Measurements from ENCODE around the gene CD3E.

CD3E gene

DNA sequence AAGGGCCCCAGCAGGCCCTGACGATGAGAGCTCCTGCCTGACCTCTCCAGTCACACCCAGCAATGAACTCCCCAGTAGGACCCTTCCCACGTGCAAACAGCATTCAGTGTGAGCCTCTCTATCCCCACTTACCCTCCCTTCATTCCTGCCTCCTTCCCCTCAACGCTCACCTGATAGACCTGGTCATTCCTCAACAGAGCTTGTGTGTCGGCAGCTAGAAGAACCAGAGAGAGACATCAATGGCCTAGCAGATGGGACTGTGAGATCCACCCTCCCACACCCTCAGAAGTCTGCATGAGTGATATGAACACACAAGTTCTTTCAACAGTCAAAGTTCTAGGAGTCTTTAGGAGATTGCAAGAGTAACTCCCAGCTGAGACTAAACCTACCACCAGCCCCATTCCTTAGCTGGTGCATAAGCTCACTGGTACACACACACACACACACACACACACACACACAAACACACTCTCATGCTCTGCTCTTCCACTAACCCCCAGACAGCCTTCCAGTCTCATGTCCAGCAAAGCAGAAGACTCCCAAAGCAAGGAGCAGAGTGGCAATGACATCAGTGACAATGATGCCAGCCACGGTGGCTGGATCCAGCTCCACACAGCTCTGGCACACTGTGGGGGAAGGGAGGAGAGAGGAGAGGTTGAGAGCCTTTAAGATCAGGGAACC, 34.9 kb downstream of the CD3E start:
- TF ChIP-seq PAX5 (IDR thresholded peaks at IDR 0.05; ENCODE audit: insufficient read depth, low read length, severe bottlenecking) (no peak), TAF1 (IDR thresholded peaks at IDR 0.05; ENCODE audit: low read depth, low read length) (no peak), POLR2A (IDR thresholded peaks at IDR 0.05; ENCODE audit: low read depth, low read length) (no peak), POU2F2 (IDR thresholded peaks at IDR 0.05; ENCODE audit: low read depth, low read length) (no peak), SPI1 (IDR thresholded peaks at IDR 0.05; ENCODE audit: low read depth, low read length) (no peak)
- DNase-seq (ENCODE audit: insufficient read length, low spot score), result no peak
- FAIRE-seq, result no peak

DNA sequence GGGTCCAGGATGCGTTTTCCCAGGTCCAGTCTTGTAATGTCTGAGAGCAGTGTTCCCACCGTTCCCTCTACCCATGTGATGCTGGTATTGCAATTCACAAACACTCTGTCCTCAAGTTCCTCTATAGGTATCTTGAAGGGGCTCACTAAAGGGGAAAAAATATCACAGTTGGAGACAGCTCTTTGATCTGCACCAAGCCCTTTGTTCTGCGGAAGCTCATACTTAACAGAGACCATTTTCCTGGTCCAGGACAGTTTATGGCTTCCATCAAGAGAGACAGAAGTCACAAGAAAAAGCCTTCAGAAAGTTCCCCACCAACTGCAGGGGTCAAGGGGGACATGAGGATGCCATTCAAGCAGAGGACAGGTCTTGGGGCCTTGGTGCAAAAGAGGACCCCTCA, 35.9 kb downstream of the CD3E start:
- FAIRE-seq, result no peak

DNA sequence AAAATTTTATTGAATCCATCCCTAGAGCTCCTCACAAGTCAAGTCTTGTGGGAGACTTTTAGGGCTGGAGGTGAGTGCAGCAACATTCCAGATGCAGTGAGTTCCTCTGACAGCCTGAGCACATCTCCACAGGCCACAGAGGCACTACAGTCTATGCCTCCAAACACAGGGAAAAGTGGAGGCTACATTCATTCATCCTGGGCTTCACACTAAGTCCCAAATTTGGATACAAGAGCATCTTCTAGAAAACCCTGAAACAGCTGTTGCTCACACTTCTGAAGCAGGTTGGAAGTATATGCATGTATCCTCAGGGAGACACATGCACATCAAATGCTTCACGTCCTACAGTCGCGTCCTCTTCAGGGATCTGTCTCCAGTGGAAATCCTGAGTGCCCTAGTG, 36.7 kb downstream of the CD3E start:
- no peak for FAIRE-seq
- no peak for DNase-seq (ENCODE audit: insufficient read length, low spot score)
- no peak for TF ChIP-seq POU2F2 (IDR thresholded peaks at IDR 0.05; ENCODE audit: low read depth, low read length)
- TF ChIP-seq PAX5 (IDR thresholded peaks at IDR 0.05; ENCODE audit: insufficient read depth, low read length, severe bottlenecking), result no peak
- TF ChIP-seq TAF1 (IDR thresholded peaks at IDR 0.05; ENCODE audit: low read depth, low read length), result no peak
- TF ChIP-seq POLR2AphosphoS5 (IDR thresholded peaks at IDR 0.05; ENCODE audit: low read depth, low read length), result no peak
- TF ChIP-seq SPI1 (IDR thresholded peaks at IDR 0.05; ENCODE audit: low read depth, low read length), result no peak
- TF ChIP-seq POLR2A (IDR thresholded peaks at IDR 0.05; ENCODE audit: low read depth, low read length), result no peak

More for the DNA sequence above, 35.9 kb downstream of the CD3E start:
- no peak for DNase-seq (ENCODE audit: insufficient read length, low spot score)
- TF ChIP-seq SPI1 (IDR thresholded peaks at IDR 0.05; ENCODE audit: low read depth, low read length), result no peak
- no peak for TF ChIP-seq TAF1 (IDR thresholded peaks at IDR 0.05; ENCODE audit: low read depth, low read length)
- TF ChIP-seq POLR2A (IDR thresholded peaks at IDR 0.05; ENCODE audit: low read depth, low read length), result no peak
- no peak for TF ChIP-seq POLR2AphosphoS5 (IDR thresholded peaks at IDR 0.05; ENCODE audit: low read depth, low read length)
- no peak for TF ChIP-seq POU2F2 (IDR thresholded peaks at IDR 0.05; ENCODE audit: low read depth, low read length)
- no peak for TF ChIP-seq PAX5 (IDR thresholded peaks at IDR 0.05; ENCODE audit: insufficient read depth, low read length, severe bottlenecking)

DNA sequence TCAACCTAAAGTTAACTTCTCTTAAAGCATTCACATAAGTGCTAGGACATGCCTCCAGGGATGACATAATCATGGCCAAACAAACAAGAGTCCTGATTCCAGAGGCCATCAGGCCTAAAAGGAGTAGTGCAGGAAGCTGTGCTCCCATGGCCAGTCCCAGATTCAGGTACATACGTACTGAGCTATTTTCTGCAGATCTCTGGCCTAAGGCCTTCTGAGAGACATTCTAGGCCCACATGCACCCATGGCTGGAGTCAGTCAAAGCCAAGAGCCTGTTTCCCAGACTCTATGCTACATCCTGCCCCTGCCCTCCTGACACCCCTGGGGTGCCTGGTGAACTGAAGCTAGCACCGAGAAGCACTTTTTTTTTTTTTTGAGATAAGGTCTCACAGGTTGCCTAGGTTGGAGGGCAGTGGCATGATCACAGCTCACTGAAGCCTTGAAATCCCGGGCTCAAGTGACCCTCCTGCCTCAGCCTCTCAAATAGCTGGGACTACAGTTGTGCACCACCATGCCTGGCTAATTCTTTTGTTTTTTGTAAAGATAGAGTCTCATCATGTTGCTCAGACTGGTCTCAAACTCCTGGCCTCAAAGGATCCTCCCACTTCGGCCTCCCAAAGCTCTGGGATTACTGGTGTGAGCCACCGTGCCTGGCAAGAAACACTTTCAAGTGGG, 37.4 kb downstream of the CD3E start:
- DNase-seq (ENCODE audit: insufficient read length, low spot score) (no peak), FAIRE-seq (no peak)
- TF ChIP-seq POLR2AphosphoS5 (IDR thresholded peaks at IDR 0.05; ENCODE audit: low read depth, low read length), result no peak
- TF ChIP-seq POLR2A (IDR thresholded peaks at IDR 0.05; ENCODE audit: low read depth, low read length), result no peak
- no peak for TF ChIP-seq SPI1 (IDR thresholded peaks at IDR 0.05; ENCODE audit: low read depth, low read length)
- no peak for TF ChIP-seq POU2F2 (IDR thresholded peaks at IDR 0.05; ENCODE audit: low read depth, low read length)
- TF ChIP-seq TAF1 (IDR thresholded peaks at IDR 0.05; ENCODE audit: low read depth, low read length), result no peak
- TF ChIP-seq PAX5 (IDR thresholded peaks at IDR 0.05; ENCODE audit: insufficient read depth, low read length, severe bottlenecking), result no peak

DNA sequence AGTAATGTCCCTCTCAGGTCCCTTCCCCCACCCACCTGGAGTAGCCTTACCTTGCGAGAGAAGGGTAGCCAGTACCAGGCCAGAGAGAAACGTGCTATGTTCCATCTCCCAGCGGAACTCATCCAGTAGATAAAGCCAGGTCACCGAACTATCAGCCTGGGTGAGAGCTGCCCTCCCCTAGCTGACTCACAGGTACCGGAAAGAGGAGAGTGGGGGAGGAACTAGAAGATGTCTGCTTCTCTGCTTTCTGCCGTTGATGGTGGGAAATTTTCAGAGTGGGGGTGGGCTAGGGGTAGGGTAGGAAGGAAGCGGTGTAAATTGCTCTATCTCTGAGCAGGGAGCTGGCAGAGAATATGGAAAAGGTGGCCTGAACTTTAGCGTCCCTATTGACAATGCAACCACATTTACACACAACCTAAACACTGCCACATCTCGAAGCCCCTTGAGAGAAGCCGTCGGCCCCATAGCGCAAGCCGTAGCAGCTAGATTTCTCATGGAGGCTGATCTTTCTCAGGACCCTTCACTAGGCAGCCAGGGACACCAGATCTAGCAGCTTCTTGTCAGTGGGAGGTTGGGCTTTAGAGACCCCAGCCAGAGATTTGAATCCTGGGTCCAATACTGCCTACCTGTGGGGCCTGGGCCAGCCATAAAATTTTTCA, 38.1 kb downstream of the CD3E start, which contains the start of gene CD3D:
Gene CD3D (minus strand): TSS at position 203 of the 659 bp plus-strand sequence. CDS start 98 bp downstream, at position 105.
- FAIRE-seq (no peak), DNase-seq (ENCODE audit: insufficient read length, low spot score) (no peak)
- TF ChIP-seq TAF1 (IDR thresholded peaks at IDR 0.05; ENCODE audit: low read depth, low read length), result no peak
- TF ChIP-seq SPI1 (IDR thresholded peaks at IDR 0.05; ENCODE audit: low read depth, low read length), result no peak
- no peak for TF ChIP-seq PAX5 (IDR thresholded peaks at IDR 0.05; ENCODE audit: insufficient read depth, low read length, severe bottlenecking)
- no peak for TF ChIP-seq POU2F2 (IDR thresholded peaks at IDR 0.05; ENCODE audit: low read depth, low read length)
- no peak for TF ChIP-seq POLR2A (IDR thresholded peaks at IDR 0.05; ENCODE audit: low read depth, low read length)

DNA sequence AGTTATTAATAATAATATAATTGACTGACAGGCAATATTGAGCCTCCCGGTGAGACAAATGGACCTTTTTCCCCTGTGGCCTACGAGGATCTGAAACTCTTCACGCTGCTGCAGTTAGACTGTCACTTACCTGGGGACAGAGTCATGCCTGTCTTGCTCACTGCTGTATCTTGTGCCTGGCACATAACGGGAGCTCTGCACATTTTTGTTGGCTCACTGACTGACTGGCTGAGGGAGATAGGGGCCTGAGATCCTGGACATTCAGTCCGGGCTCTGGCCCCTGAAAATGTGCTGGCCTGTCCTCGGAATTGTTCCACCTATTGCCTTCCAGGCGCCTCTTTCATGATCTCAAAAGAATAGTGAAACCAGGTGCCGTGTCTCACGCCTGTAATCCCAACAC, 38.7 kb downstream of the CD3E start:
- no peak for DNase-seq (ENCODE audit: insufficient read length, low spot score)
- peak; percentile 33; the same call in 1 of the 2 replicates for TF ChIP-seq SPI1 (IDR thresholded peaks at IDR 0.05; ENCODE audit: low read depth, low read length)
- no peak for TF ChIP-seq POLR2AphosphoS5 (IDR thresholded peaks at IDR 0.05; ENCODE audit: low read depth, low read length)
- FAIRE-seq, result no peak

DNA sequence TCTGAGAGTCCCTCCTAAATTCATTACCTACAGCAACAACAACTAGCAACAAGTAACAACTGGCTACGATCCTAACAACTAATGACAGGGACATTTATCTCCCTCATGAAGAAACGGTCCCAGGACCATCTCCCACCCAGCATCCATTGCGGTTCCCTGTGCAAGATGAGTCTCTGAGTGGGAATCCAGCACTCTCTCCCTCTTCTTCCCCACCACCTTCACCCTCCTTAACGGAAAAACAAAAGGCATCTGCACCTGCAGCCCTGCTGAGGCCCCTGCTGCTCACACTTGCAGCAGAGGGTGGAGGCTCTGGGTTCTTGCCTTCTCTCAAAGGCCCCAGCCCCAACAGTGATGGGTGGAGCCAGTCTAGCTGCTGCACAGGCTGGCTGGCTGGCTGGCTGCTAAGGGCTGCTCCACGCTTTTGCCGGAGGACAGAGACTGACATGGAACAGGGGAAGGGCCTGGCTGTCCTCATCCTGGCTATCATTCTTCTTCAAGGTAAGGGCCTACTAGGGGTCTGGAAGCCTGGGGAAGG, 39.5 kb downstream of the CD3E start, which contains the start of gene CD3G:
Gene CD3G (plus strand): TSS at position 364 of the 535 bp plus-strand sequence. CDS start 80 bp downstream, at position 444.
- FAIRE-seq, result no peak
- TF ChIP-seq SPI1 (IDR thresholded peaks at IDR 0.05; ENCODE audit: low read depth, low read length), result no peak
- no peak for TF ChIP-seq TAF1 (IDR thresholded peaks at IDR 0.05; ENCODE audit: low read depth, low read length)
- TF ChIP-seq POLR2A (IDR thresholded peaks at IDR 0.05; ENCODE audit: low read depth, low read length), result no peak
- no peak for TF ChIP-seq POU2F2 (IDR thresholded peaks at IDR 0.05; ENCODE audit: low read depth, low read length)
- TF ChIP-seq PAX5 (IDR thresholded peaks at IDR 0.05; ENCODE audit: insufficient read depth, low read length, severe bottlenecking), result no peak
- TF ChIP-seq POLR2AphosphoS5 (IDR thresholded peaks at IDR 0.05; ENCODE audit: low read depth, low read length), result no peak
- no peak for DNase-seq (ENCODE audit: insufficient read length, low spot score)

DNA sequence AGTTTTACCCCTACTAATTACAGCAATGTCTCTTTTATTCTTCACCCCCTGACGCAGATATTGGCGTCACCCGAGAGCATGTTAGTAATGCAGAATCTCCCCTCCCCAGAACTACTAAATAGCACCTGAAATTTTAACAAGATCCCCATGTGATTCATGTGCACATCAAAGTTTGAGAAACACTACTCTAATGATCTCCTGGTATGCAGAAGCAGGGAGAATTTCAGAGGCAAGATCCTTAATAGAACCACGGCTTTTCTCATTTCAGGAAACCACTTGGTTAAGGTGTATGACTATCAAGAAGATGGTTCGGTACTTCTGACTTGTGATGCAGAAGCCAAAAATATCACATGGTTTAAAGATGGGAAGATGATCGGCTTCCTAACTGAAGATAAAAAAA, 44.9 kb downstream of the CD3E start:
- DNase-seq (ENCODE audit: insufficient read length, low spot score), result no peak
- TF ChIP-seq PAX5 (IDR thresholded peaks at IDR 0.05; ENCODE audit: insufficient read depth, low read length, severe bottlenecking) (no peak), POLR2A (IDR thresholded peaks at IDR 0.05; ENCODE audit: low read depth, low read length) (no peak), TAF1 (IDR thresholded peaks at IDR 0.05; ENCODE audit: low read depth, low read length) (no peak), POU2F2 (IDR thresholded peaks at IDR 0.05; ENCODE audit: low read depth, low read length) (no peak), POLR2AphosphoS5 (IDR thresholded peaks at IDR 0.05; ENCODE audit: low read depth, low read length) (no peak), SPI1 (IDR thresholded peaks at IDR 0.05; ENCODE audit: low read depth, low read length) (no peak)
- FAIRE-seq, result no peak

DNA sequence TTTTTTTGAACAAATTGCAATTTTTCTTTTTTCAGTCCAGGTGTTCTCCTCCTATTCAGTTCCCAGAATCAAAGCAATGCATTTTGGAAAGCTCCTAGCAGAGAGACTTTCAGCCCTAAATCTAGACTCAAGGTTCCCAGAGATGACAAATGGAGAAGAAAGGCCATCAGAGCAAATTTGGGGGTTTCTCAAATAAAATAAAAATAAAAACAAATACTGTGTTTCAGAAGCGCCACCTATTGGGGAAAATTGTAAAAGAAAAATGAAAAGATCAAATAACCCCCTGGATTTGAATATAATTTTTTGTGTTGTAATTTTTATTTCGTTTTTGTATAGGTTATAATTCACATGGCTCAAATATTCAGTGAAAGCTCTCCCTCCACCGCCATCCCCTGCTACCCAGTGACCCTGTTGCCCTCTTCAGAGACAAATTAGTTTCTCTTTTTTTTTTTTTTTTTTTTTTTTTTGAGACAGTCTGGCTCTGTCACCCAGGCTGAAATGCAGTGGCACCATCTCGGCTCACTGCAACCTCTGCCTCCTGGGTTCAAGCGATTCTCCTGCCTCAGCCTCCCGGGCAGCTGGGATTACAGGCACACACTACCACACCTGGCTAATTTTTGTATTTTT, 48.7 kb downstream of the CD3E start:
- no peak for TF ChIP-seq POU2F2 (IDR thresholded peaks at IDR 0.05; ENCODE audit: low read depth, low read length)
- TF ChIP-seq POLR2A (IDR thresholded peaks at IDR 0.05; ENCODE audit: low read depth, low read length), result no peak
- TF ChIP-seq SPI1 (IDR thresholded peaks at IDR 0.05; ENCODE audit: low read depth, low read length), result no peak
- TF ChIP-seq POLR2AphosphoS5 (IDR thresholded peaks at IDR 0.05; ENCODE audit: low read depth, low read length), result no peak
- TF ChIP-seq PAX5 (IDR thresholded peaks at IDR 0.05; ENCODE audit: insufficient read depth, low read length, severe bottlenecking), result no peak
- no peak for TF ChIP-seq TAF1 (IDR thresholded peaks at IDR 0.05; ENCODE audit: low read depth, low read length)
- no peak for FAIRE-seq

More for the DNA sequence above, 48.7 kb downstream of the CD3E start:
- DNase-seq (ENCODE audit: insufficient read length, low spot score), result no peak

Measured in GM12891 (cell line).